SKM-1 treated with dmso at 0.1 percent for 144 hours (cell line): ENCODE data around the gene FRG2B.
"Not testable (repeated sequence)": the region's sequence is repeated elsewhere in the genome, so short reads cannot be mapped to it uniquely, and the experiment has no call there.

Source experiments
- DNase-seq: peaks from one replicate; lab custom pipeline; 2025; ENCODE audit not compliant: unreplicated experiment; lab: John Stamatoyannopoulos, UW

Gene FRG2B

GRCh38 chr10:133600657-133601056 lies 25.9 kb downstream of the FRG2B start:
- DNase-seq: no peak

DNA sequence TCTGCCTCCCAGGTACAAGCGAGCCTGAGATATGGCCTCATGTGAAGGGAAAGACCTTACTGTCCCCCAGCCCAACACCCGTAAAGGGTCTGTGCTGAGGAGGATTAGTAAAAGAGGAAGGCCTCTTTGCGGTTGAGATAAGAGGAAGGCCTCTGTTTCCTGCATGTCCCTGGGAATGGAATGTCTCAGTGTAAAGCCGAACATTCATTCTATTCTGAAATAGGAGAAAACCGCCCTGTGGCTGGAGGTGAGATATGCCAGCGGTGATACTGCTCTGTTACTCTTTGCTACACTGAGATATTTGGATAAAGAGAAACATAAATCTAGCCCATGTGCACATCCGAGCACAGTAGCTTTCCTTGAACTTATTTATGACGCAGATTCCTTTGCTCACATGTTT lies 26.7 kb downstream of the FRG2B start:
- DNase-seq: not testable (repeated sequence)

- no peak for DNase-seq
Observed at GRCh38 chr10:133592716-133593115, 33.9 kb downstream of the FRG2B start.

- no peak for DNase-seq
Observed at GRCh38 chr10:133590970-133591359, 35.6 kb downstream of the FRG2B start.

- no peak for DNase-seq
Observed at GRCh38 chr10:133590226-133590969, 36.2 kb downstream of the FRG2B start.

DNA sequence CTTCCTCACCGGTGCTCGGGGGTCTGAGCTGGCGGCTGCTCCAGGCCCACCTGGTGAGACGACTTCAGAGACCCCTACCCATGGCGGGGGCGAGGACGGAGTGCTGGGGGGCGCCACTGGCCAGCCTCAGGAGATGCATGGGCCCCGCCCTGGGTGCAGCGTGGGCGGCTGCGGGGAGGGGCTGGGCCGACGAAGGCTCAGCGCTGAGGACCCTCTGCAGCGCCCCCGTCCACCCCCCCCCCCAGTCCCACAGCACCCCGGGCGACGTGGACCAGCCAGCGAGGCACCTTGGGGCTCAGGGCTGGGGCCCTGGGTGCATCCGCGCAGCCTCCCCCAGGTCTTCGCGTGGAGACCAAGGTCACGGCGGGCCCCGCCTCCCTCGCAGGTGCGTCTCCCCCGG lies 49.6 kb downstream of the FRG2B start:
- not testable (repeated sequence) for DNase-seq
